BJ (cell line): ENCODE results near the gene MBLAC1. TPM values are rescaled to one million over a fixed set of nuclear protein-coding genes. Genes with fewer than 3 reads are reported as not detected.

ENCODE experiments used
- CTCF ChIA-PET: fragments of 350-600 bp; formaldehyde crosslinking; extraction: SDS; loops from one replicate; lab custom pipeline; 2021; ENCODE audit warnings: antibody characterized with exemption, inconsistent platforms; lab: Yijun Ruan, JAX
- POLR2A ChIA-PET: fragments of 300-600 bp; sonication (Branson Sonifier 250); formaldehyde crosslinking; extraction: SDS; loops from one replicate; lab custom pipeline; 2021; ENCODE audit warnings: antibody characterized with exemption; lab: Charles Lee
- DNase-seq: peaks from one replicate; pipeline ENCODE4 v3.0.0-alpha.2; 2011; ENCODE audit warnings: low read depth
- H3K27me3 ChIP-seq: 2 replicates; pipeline ENCODE4 v1.6.0; 2011; ENCODE audit warnings: low read length; ENCODE audit not compliant: control insufficient read depth, insufficient read depth
- H3K36me3 ChIP-seq: 2 replicates; pipeline ENCODE4 v1.5.1; 2011; ENCODE audit warnings: low read length; ENCODE audit not compliant: control insufficient read depth, insufficient read depth
- H3K4me3 ChIP-seq: 2 replicates; pipeline ENCODE4 v1.5.1; 2011; ENCODE audit warnings: low read depth, mild to moderate bottlenecking, control low read depth, low read length
- polyA plus RNA-seq: library from polyadenylated mRNA; depleted of rRNA; stranded (reverse); fragments of >200 nt; gene quantifications from 2 replicates; pipeline ENCODE4 v1.2.3, GENCODE V29; 2011
- TF ChIP-seq, protein P1 (sequence below): IDR thresholded peaks from 2 replicates; pipeline ENCODE4 v1.5.1; 2011; ENCODE audit warnings: low read depth, mild to moderate bottlenecking, control low read depth, inconsistent platforms, low read length, moderate library complexity; ENCODE audit not compliant: insufficient read depth

MBLAC1 gene
- polyA plus RNA-seq, 1 experiment = 1.6 TPM

- ChIA-PET CTCF (no interaction called here), POLR2A (no interaction called here)
- no peaks in the 10 kb centered on the region for H3K27me3 ChIP-seq
- H3K4me3 ChIP-seq = no peak overlapping the region
- no peak for DNase-seq
- peaks cover 33% of the 10 kb centered on the region for H3K36me3 ChIP-seq
- TF ChIP-seq, protein P1, sequence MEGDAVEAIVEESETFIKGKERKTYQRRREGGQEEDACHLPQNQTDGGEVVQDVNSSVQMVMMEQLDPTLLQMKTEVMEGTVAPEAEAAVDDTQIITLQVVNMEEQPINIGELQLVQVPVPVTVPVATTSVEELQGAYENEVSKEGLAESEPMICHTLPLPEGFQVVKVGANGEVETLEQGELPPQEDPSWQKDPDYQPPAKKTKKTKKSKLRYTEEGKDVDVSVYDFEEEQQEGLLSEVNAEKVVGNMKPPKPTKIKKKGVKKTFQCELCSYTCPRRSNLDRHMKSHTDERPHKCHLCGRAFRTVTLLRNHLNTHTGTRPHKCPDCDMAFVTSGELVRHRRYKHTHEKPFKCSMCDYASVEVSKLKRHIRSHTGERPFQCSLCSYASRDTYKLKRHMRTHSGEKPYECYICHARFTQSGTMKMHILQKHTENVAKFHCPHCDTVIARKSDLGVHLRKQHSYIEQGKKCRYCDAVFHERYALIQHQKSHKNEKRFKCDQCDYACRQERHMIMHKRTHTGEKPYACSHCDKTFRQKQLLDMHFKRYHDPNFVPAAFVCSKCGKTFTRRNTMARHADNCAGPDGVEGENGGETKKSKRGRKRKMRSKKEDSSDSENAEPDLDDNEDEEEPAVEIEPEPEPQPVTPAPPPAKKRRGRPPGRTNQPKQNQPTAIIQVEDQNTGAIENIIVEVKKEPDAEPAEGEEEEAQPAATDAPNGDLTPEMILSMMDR = no peak
These were observed 27.9 kb upstream of the MBLAC1 start for GRCh38 chr7:100098913-100099312.

DNA sequence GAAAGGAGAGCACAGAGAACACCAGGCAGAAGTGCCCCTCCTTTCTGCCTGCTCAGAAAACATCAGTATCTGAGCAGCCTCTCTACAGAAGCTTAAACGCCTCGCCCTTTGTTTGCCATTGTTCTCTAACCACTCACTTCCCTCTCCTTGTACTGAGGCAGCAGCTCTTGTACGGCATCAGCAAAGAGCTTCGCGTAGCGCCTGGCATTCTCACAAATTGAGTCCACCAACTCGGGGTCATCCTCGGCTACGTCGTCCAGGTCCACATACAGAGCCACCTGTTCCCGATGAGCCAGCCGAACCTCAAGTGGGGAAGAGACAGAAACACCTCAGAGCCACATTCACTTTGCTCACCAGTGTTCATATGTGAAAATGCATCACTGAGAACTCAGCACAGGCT, 27.3 kb upstream of the MBLAC1 start:
- CTCF ChIA-PET = interaction anchor here (0.7 to 1.2 kb wide), 2 partner anchors 10 to 11 kb away, joined by 3 to 6 read pairs; no protein-coding TSS in a partner anchor
- peak overlapping the region; percentile 61 for H3K4me3 ChIP-seq
- H3K27me3 ChIP-seq = no peaks in the 10 kb centered on the region
- peaks cover 30% of the 10 kb centered on the region for H3K36me3 ChIP-seq
- TF ChIP-seq, protein P1 = no peak
- no peak for DNase-seq
- POLR2A ChIA-PET = no interaction called here

- DNase-seq = peak; percentile 80
- peak overlapping the region; percentile 61 for H3K4me3 ChIP-seq
- no peaks in the 10 kb centered on the region for H3K27me3 ChIP-seq
- CTCF ChIA-PET = interaction anchor here (0.7 to 2.3 kb wide), 7 partner anchors 8 to 121 kb away, joined by 3 to 6 read pairs (median 3); no protein-coding TSS in a partner anchor
- TF ChIP-seq, protein P1 = no peak
- POLR2A ChIA-PET = interaction anchor here (0.6 to 0.9 kb wide), 5 partner anchors 12 to 792 kb away, joined by 3 to 17 read pairs (median 4); partner anchors contain the start of genes BUD31 and COPS6
- peaks cover 31% of the 10 kb centered on the region for H3K36me3 ChIP-seq
These were observed 26.2 kb upstream of the MBLAC1 start for GRCh38 chr7:100100420-100101015.

DNA sequence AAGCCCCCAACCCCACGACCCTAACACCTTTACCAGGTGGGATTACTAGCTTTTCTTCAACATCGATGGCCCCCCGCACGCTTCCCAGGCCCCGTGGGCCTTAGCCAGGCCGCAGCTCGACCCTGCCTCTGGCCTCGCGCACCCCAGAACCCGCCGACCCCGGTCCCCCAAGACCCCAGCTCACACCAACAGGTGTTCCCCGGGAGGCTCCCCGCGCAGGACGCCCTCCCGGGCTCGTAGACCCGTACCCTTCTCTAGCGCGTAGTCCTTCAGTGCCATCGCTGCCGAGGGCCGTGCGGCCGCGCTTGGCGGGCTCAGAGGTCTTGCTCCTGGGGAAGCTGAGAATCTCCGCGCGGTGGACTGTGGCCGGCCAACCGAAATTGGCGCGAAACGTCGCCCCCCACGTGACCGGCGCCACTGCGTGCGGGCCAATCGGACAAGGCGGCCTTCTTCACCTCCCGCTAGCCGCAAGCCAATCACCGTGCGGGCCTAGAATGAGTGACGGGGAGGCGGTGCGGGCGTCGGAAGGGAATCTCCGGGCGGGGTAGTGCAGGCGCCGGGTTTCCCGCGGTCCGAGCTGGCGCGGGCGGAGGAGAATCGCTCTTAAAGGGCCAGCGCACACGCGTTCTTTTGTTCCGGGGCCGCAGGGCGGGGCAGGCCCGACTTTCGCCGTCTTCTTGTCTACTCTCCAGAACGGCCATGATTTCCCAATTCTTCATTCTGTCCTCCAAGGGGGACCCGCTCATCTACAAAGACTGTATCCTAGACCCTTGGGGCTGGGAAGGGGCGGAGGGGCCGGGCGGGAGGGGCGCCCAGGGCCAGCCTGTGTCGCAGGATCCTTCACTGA, 25.5 kb upstream of the MBLAC1 start, which contains the start of the genes AP4M1 and MCM7:
TSS of gene AP4M1 (plus strand) at position 628 of the 847 bp plus-strand sequence. CDS start at position 700, 72 bp downstream.
TSS of gene MCM7 (minus strand) at position 382 of the 847 bp plus-strand sequence. CDS start at position 279, 103 bp downstream.
- peak within 1 kb of the TSS; percentile 61 for H3K4me3 ChIP-seq
- POLR2A ChIA-PET = interaction anchor here (0.6 to 0.9 kb wide), 5 partner anchors 13 to 792 kb away, joined by 3 to 17 read pairs (median 3); partner anchors contain the start of genes BUD31 and COPS6
- peak; percentile 94 for DNase-seq
- H3K36me3 ChIP-seq = peaks cover 26% of the 10 kb centered on the region
- TF ChIP-seq, protein P1 = no peak
- no peaks in the 10 kb centered on the region for H3K27me3 ChIP-seq
- CTCF ChIA-PET = interaction anchor here (0.5 to 2.3 kb wide), 10 partner anchors 9 to 636 kb away, joined by 3 to 6 read pairs (median 3); no protein-coding TSS in a partner anchor
